Measurements from ENCODE around the gene CHD1L. TPM values are rescaled to one million over a fixed set of nuclear protein-coding genes. Genes with fewer than 3 reads are reported as not detected.
"Not testable (repeated sequence)": the region's sequence is repeated elsewhere in the genome, so short reads cannot be mapped to it uniquely, and the experiment has no call there.

The CHD1L gene
- polyA plus RNA-seq, 1 donor from 2014 or later: 29.5 TPM

DNA sequence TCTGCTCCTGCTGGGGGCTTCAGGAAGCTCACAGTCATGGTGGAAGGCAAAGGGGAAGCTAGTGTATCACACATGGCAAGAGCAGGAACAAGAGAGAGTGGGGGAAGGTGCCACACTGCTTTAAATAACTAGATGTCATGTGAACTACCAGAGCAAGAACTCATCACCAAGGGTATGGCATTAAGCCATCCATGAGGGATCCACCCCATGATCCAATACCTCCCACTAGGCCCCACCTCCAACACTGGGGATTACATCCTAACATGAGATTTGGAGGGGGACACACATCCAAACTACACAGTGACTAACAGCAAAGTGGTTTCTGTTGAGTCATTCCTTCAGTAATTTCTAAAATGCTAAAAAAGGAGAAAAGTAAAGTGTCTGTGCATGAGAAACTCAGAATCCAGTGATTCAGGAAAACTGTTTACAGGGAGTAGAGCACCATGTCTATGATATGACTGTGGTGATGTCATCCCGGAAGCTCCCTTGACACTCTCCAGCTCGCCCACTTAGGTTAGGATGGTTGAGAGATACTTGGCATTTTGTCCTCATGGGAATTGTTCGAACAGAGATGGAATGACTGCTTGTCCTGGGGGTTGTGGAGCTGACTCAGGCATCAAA, 50.3 kb downstream of the CHD1L start:
- no peak overlapping the region for H3K4me2 ChIP-seq (ENCODE audit: low read length)
- no peak for TF ChIP-seq RAD21 (conservative IDR thresholded peaks at IDR 0.05)
- TF ChIP-seq, protein P1, sequence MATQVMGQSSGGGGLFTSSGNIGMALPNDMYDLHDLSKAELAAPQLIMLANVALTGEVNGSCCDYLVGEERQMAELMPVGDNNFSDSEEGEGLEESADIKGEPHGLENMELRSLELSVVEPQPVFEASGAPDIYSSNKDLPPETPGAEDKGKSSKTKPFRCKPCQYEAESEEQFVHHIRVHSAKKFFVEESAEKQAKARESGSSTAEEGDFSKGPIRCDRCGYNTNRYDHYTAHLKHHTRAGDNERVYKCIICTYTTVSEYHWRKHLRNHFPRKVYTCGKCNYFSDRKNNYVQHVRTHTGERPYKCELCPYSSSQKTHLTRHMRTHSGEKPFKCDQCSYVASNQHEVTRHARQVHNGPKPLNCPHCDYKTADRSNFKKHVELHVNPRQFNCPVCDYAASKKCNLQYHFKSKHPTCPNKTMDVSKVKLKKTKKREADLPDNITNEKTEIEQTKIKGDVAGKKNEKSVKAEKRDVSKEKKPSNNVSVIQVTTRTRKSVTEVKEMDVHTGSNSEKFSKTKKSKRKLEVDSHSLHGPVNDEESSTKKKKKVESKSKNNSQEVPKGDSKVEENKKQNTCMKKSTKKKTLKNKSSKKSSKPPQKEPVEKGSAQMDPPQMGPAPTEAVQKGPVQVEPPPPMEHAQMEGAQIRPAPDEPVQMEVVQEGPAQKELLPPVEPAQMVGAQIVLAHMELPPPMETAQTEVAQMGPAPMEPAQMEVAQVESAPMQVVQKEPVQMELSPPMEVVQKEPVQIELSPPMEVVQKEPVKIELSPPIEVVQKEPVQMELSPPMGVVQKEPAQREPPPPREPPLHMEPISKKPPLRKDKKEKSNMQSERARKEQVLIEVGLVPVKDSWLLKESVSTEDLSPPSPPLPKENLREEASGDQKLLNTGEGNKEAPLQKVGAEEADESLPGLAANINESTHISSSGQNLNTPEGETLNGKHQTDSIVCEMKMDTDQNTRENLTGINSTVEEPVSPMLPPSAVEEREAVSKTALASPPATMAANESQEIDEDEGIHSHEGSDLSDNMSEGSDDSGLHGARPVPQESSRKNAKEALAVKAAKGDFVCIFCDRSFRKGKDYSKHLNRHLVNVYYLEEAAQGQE (IDR thresholded peaks at IDR 0.05; ENCODE audit: borderline replicate concordance): no peak
- no peak for TF ChIP-seq POLR2AphosphoS5 (IDR thresholded peaks at IDR 0.05)
- no peak for TF ChIP-seq SMC3 (conservative IDR thresholded peaks at IDR 0.05; ENCODE audit: poor library complexity)
- no peak for TF ChIP-seq EP300 (conservative IDR thresholded peaks at IDR 0.05; ENCODE audit: poor library complexity, severe bottlenecking)
- TF ChIP-seq, protein P2, sequence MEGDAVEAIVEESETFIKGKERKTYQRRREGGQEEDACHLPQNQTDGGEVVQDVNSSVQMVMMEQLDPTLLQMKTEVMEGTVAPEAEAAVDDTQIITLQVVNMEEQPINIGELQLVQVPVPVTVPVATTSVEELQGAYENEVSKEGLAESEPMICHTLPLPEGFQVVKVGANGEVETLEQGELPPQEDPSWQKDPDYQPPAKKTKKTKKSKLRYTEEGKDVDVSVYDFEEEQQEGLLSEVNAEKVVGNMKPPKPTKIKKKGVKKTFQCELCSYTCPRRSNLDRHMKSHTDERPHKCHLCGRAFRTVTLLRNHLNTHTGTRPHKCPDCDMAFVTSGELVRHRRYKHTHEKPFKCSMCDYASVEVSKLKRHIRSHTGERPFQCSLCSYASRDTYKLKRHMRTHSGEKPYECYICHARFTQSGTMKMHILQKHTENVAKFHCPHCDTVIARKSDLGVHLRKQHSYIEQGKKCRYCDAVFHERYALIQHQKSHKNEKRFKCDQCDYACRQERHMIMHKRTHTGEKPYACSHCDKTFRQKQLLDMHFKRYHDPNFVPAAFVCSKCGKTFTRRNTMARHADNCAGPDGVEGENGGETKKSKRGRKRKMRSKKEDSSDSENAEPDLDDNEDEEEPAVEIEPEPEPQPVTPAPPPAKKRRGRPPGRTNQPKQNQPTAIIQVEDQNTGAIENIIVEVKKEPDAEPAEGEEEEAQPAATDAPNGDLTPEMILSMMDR (IDR thresholded peaks at IDR 0.05; ENCODE audit: poor library complexity, severe bottlenecking): no peak
- TF ChIP-seq MXI1 (conservative IDR thresholded peaks at IDR 0.05; ENCODE audit: poor library complexity, severe bottlenecking): no peak
- TF ChIP-seq EZH2 (IDR thresholded peaks at IDR 0.05; ENCODE audit: borderline replicate concordance, insufficient read depth, low read length, poor library complexity, severe bottlenecking): no peak
- no peak for TF ChIP-seq TAF1 (IDR thresholded peaks at IDR 0.05; ENCODE audit: low read depth)
- H3K9ac ChIP-seq (ENCODE audit: low read length): no peak overlapping the region
- H3K27ac ChIP-seq (ENCODE audit: low read length): no peak overlapping the region
- no peaks in the 10 kb centered on the region for H3K9me3 ChIP-seq (ENCODE audit: low read length)
- no peak overlapping the region for H2AFZ ChIP-seq (ENCODE audit: low read depth, low read length)
- H4K20me1 ChIP-seq (ENCODE audit: insufficient read depth): no peaks in the 10 kb centered on the region
- peaks cover 17% of the 10 kb centered on the region for H3K36me3 ChIP-seq (ENCODE audit: insufficient read depth, low read length)
- no peaks in the 10 kb centered on the region for H3K79me2 ChIP-seq (replicated peaks; ENCODE audit: insufficient read depth, low read length)
- no peak overlapping the region for H3K4me3 ChIP-seq (ENCODE audit: low read length)
- no peaks in the 10 kb centered on the region for H3K9me2 ChIP-seq (ENCODE audit: insufficient read depth, low read length)
- no peaks in the 10 kb centered on the region for H3K27me3 ChIP-seq (ENCODE audit: insufficient read depth, low read depth, low read length)
- H3F3A ChIP-seq (ENCODE audit: insufficient read depth, low read length, poor library complexity, severe bottlenecking): no peaks in the 10 kb centered on the region

- TF ChIP-seq EP300 (conservative IDR thresholded peaks at IDR 0.05; ENCODE audit: poor library complexity, severe bottlenecking): no peak
- no peak for TF ChIP-seq POLR2AphosphoS5 (IDR thresholded peaks at IDR 0.05)
- TF ChIP-seq, protein P1 (IDR thresholded peaks at IDR 0.05; ENCODE audit: borderline replicate concordance): no peak
- no peak for TF ChIP-seq RAD21 (conservative IDR thresholded peaks at IDR 0.05)
- TF ChIP-seq SMC3 (conservative IDR thresholded peaks at IDR 0.05; ENCODE audit: poor library complexity): no peak
- TF ChIP-seq EZH2 (IDR thresholded peaks at IDR 0.05; ENCODE audit: borderline replicate concordance, insufficient read depth, low read length, poor library complexity, severe bottlenecking): no peak
- no peak for TF ChIP-seq MXI1 (conservative IDR thresholded peaks at IDR 0.05; ENCODE audit: poor library complexity, severe bottlenecking)
- TF ChIP-seq, protein P2 (IDR thresholded peaks at IDR 0.05; ENCODE audit: poor library complexity, severe bottlenecking): no peak
- TF ChIP-seq TAF1 (IDR thresholded peaks at IDR 0.05; ENCODE audit: low read depth): no peak
- H3F3A ChIP-seq (ENCODE audit: insufficient read depth, low read length, poor library complexity, severe bottlenecking): no peaks in the 10 kb centered on the region
- H3K27me3 ChIP-seq (ENCODE audit: insufficient read depth, low read depth, low read length): no peaks in the 10 kb centered on the region
- H3K9me3 ChIP-seq (ENCODE audit: low read length): peaks cover 10% of the 10 kb centered on the region
- H3K36me3 ChIP-seq (ENCODE audit: insufficient read depth, low read length): peaks cover 23% of the 10 kb centered on the region
- no peak overlapping the region for H2AFZ ChIP-seq (ENCODE audit: low read depth, low read length)
- no peak overlapping the region for H3K4me3 ChIP-seq (ENCODE audit: low read length)
- no peak overlapping the region for H3K9ac ChIP-seq (ENCODE audit: low read length)
- H3K79me2 ChIP-seq (replicated peaks; ENCODE audit: insufficient read depth, low read length): no peaks in the 10 kb centered on the region
- no peaks in the 10 kb centered on the region for H3K9me2 ChIP-seq (ENCODE audit: insufficient read depth, low read length)
- no peak overlapping the region for H3K27ac ChIP-seq (ENCODE audit: low read length)
- H3K4me2 ChIP-seq (ENCODE audit: low read length): no peak overlapping the region
- no peaks in the 10 kb centered on the region for H4K20me1 ChIP-seq (ENCODE audit: insufficient read depth)
Observed at GRCh38 chr1:147297438-147297837, 55.0 kb downstream of the CHD1L start.

DNA sequence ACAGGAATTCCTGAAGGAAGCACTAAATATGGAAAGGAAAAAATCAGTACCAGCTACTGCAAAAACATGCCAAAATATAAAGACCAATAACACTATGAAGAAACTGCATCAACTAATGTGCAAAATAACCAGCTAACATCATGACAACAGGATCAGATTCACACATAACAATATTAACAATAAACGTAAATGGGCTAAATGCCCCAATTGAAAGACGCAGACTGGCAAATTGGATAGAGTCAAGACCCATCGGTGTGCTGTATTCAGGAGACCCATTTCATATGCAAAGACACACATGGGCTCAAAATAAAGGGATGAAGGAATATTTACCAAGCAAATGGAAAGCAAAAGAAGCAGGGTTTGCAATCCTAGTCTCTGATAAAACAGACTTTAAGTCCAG, 63.3 kb downstream of the CHD1L start:
- H3K4me2 ChIP-seq (ENCODE audit: low read length); H3K9ac ChIP-seq (ENCODE audit: low read length); H3K27ac ChIP-seq (ENCODE audit: low read length); H2AFZ ChIP-seq (ENCODE audit: low read depth, low read length); H3K36me3 ChIP-seq (ENCODE audit: insufficient read depth, low read length); H3K27me3 ChIP-seq (ENCODE audit: insufficient read depth, low read depth, low read length); H3K9me2 ChIP-seq (ENCODE audit: insufficient read depth, low read length); H3K79me2 ChIP-seq (replicated peaks; ENCODE audit: insufficient read depth, low read length); H3K4me3 ChIP-seq (ENCODE audit: low read length); H3F3A ChIP-seq (ENCODE audit: insufficient read depth, low read length, poor library complexity, severe bottlenecking); H4K20me1 ChIP-seq (ENCODE audit: insufficient read depth): not testable (repeated sequence)
- H3K9me3 ChIP-seq (ENCODE audit: low read length): peaks cover 16% of the 10 kb centered on the region
